CD4-positive, alpha-beta T cell (primary cell): ENCODE measurements around the gene GBP6. TPM values are rescaled to one million over a fixed set of nuclear protein-coding genes. Genes with fewer than 3 reads are reported as not detected.
"Not testable (repeated sequence)": the region's sequence is repeated elsewhere in the genome, so short reads cannot be mapped to it uniquely, and the experiment has no call there.

Experiments
- ATAC-seq: fragments of 200-7000 bp; cut with Tn5 transposase; one replicate; pipeline ENCODE4 v1.10.0; 2022; ENCODE audit warnings: mild to moderate bottlenecking; ENCODE audit not compliant: poor library complexity
- CTCF ChIA-PET: fragments of 350-600 bp; sonication (Branson Sonifier 250); formaldehyde crosslinking; loops from one replicate; lab custom pipeline; 2021; ENCODE audit warnings: antibody characterized with exemption, inconsistent platforms; lab: Charles Lee
- POLR2A ChIA-PET: fragments of 350-600 bp; sonication (Branson Sonifier 250); formaldehyde crosslinking; loops from one replicate; lab custom pipeline; 2021; ENCODE audit warnings: antibody characterized with exemption, inconsistent platforms; lab: Charles Lee
- DNase-seq, 14 experiments: peaks; one replicate each; pipeline ENCODE4 v3.0.0-alpha.2; 2013 to 2020; ENCODE audit warnings: mixed read lengths in 2 of 14
- H3K27ac ChIP-seq, 2 donors: one replicate each; pipeline versions ENCODE4 v1.5.1 to v1.7.0; 2013; ENCODE audit warnings: low read length in 2 of 2, low read depth in 1 of 2, mild to moderate bottlenecking in 1 of 2
- H3K27me3 ChIP-seq, 2 experiments: 1 replicate in 1 of 2; 2 replicates in 1 of 2; pipeline versions ENCODE4 v1.6.1 to v1.7.0; 2013; ENCODE audit warnings: low read length in 2 of 2, control low read depth in 1 of 2, mild to moderate bottlenecking in 1 of 2, moderate library complexity in 1 of 2; ENCODE audit not compliant: insufficient read depth in 2 of 2, control insufficient read depth in 1 of 2
- H3K36me3 ChIP-seq: one replicate; pipeline ENCODE4 v1.6.1; 2013; ENCODE audit warnings: low read length, control low read depth; ENCODE audit not compliant: insufficient read depth
- H3K4me1 ChIP-seq: one replicate; pipeline ENCODE4 v1.6.1; 2013; ENCODE audit warnings: low read length, control low read depth; ENCODE audit not compliant: insufficient read depth
- H3K4me3 ChIP-seq: one replicate; pipeline ENCODE4 v1.5.1; 2013; ENCODE audit warnings: mild to moderate bottlenecking, low read length, moderate library complexity
- H3K9me3 ChIP-seq, 2 experiments: 1 replicate in 1 of 2; 2 replicates in 1 of 2; pipeline versions ENCODE4 v1.6.1 to v1.7.0; 2013; ENCODE audit warnings: low read length in 2 of 2, mild to moderate bottlenecking in 2 of 2, control low read depth in 1 of 2, moderate library complexity in 1 of 2; ENCODE audit not compliant: control insufficient read depth in 1 of 2, insufficient read depth in 1 of 2
- H3K27ac Mint-ChIP-seq: one replicate; pipeline ENCODE4 v1.8.0; 2020; ENCODE audit warnings: mixed read lengths
- H3K27me3 Mint-ChIP-seq: one replicate; pipeline ENCODE4 v1.8.0; 2021; ENCODE audit warnings: mixed read lengths
- H3K36me3 Mint-ChIP-seq: one replicate; pipeline ENCODE4 v1.8.0; 2021; ENCODE audit warnings: low read depth, mixed read lengths
- H3K4me1 Mint-ChIP-seq: one replicate; pipeline ENCODE4 v1.8.0; 2021; ENCODE audit warnings: low read depth, mixed read lengths
- H3K4me3 Mint-ChIP-seq: one replicate; pipeline ENCODE4 v1.8.0; 2020; ENCODE audit warnings: mild to moderate bottlenecking, mixed read lengths
- H3K9me3 Mint-ChIP-seq: one replicate; pipeline ENCODE4 v1.8.0; 2020; ENCODE audit warnings: mixed read lengths
- intact Hi-C, 2 experiments: fragments of 100-400 bp; cut with DNase I in 1 of 2; cut with micrococcal nuclease in 1 of 2; formaldehyde crosslinking; loops; one replicate each; pipeline versions ENCODE4 v1.15.1 to v1.9.0; 2023 to 2025; cut with DNase I, micrococcal nuclease
- total RNA-seq, 174 experiments: library from RNA in 2 of 174; stranded (reverse) in 2 of 174; gene quantifications; one replicate each; pipeline ENCODE4 v1.2.3 and lab custom pipeline; 2021 to 2026
- TF ChIP-seq, protein P1 (sequence below): fragments of 200-600 bp; IDR thresholded peaks from one replicate; pipeline ENCODE4 v1.8.0; 2022; ENCODE audit warnings: antibody characterized with exemption, mild to moderate bottlenecking

GBP6 gene
- total RNA-seq, 2 experiments from 2014 or later: 0.08 TPM; not detected in 1

GRCh38 chr1:89429062-89429461 is 65.2 kb downstream of the GBP6 start:
- intact Hi-C loops: no loop called here
- Mint-ChIP-seq H3K9me3 (no peaks in the 10 kb centered on the region), H3K36me3 (no peaks in the 10 kb centered on the region), H3K27me3 (no peaks in the 10 kb centered on the region), H3K4me1 (no peaks in the 10 kb centered on the region), H3K27ac (no peak overlapping the region), H3K4me3 (no peak overlapping the region)
- ATAC-seq (no peak), DNase-seq (peak in 3 of 14 experiments; percentile 7 to 19 (median 9))
- ChIA-PET CTCF (interaction anchor here (0.6 kb wide), 1 partner anchor 594 kb away, joined by 3 read pairs; no protein-coding TSS in a partner anchor), POLR2A (no interaction called here)
- Histone ChIP-seq H3K4me1 (no peaks in the 10 kb centered on the region), H3K27me3 (no peaks in the 10 kb centered on the region), H3K4me3 (no peak overlapping the region), H3K9me3 (no peaks in the 10 kb centered on the region), H3K36me3 (no peaks in the 10 kb centered on the region), H3K27ac (no peak overlapping the region)
- TF ChIP-seq, protein P1, sequence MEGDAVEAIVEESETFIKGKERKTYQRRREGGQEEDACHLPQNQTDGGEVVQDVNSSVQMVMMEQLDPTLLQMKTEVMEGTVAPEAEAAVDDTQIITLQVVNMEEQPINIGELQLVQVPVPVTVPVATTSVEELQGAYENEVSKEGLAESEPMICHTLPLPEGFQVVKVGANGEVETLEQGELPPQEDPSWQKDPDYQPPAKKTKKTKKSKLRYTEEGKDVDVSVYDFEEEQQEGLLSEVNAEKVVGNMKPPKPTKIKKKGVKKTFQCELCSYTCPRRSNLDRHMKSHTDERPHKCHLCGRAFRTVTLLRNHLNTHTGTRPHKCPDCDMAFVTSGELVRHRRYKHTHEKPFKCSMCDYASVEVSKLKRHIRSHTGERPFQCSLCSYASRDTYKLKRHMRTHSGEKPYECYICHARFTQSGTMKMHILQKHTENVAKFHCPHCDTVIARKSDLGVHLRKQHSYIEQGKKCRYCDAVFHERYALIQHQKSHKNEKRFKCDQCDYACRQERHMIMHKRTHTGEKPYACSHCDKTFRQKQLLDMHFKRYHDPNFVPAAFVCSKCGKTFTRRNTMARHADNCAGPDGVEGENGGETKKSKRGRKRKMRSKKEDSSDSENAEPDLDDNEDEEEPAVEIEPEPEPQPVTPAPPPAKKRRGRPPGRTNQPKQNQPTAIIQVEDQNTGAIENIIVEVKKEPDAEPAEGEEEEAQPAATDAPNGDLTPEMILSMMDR: no peak

DNA sequence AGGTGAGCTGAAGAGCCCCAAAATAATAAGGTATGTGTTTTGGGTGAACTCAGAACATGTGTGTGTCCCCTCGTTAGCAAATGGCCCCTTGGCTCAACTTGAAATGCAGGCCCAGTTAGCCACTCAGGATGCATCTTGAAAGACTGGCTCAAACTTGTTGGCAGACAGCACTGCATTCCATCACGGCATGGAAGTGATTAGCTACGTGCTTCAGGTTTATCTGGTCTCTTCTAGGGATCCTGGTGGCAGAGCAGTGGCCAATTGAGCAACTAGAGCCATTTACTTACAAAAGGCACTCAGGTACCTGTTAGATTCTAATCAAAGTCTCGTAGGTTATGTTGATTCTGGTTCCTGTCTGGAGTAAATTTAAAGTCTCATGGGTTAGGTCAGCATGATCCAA is 65.8 kb downstream of the GBP6 start:
- POLR2A ChIA-PET, H3K27ac Mint-ChIP-seq: not testable (repeated sequence)
- CTCF ChIA-PET: interaction anchor here (0.6 kb wide), 1 partner anchor 594 kb away, joined by 3 read pairs; no protein-coding TSS in a partner anchor

DNA sequence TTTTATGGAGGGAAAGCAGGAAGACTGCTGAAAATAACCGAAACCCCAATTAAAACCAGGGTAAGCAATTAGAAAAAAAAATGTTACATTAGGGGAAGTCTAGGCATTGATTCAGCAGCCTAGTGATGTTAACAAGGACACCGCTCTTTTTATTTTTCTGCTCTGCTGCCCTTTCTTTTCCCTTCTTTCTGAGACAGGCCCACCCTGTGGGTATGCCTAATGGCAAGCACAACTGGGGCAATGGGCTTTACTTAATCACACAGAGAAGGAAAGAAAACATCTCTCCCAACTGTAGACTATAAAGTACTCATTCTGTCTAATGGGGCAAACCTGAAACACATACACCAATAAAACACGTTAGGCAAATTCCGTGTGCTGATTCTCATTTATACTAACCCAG is 69.6 kb downstream of the GBP6 start:
- Mint-ChIP-seq H3K4me1 (no peaks in the 10 kb centered on the region), H3K27ac (no peak overlapping the region), H3K36me3 (no peaks in the 10 kb centered on the region), H3K9me3 (no peaks in the 10 kb centered on the region), H3K27me3 (peaks cover 8% of the 10 kb centered on the region), H3K4me3 (no peak overlapping the region)
- TF ChIP-seq, protein P1: no peak
- Histone ChIP-seq H3K36me3 (no peaks in the 10 kb centered on the region), H3K27me3 (no peaks in the 10 kb centered on the region), H3K4me3 (no peak overlapping the region), H3K27ac (no peak overlapping the region), H3K4me1 (no peaks in the 10 kb centered on the region), H3K9me3 (peaks cover 0 to 7% of the 10 kb centered on the region in 2 experiments)
- intact Hi-C loops: no loop called here
- CTCF ChIA-PET: no interaction called here
- ATAC-seq (no peak), DNase-seq (no peak)
- POLR2A ChIA-PET: no interaction called here

More for the DNA sequence above, 65.8 kb downstream of the GBP6 start:
- H3K4me3 ChIP-seq, H3K4me1 Mint-ChIP-seq, H3K27me3 Mint-ChIP-seq, ATAC-seq, H3K27me3 ChIP-seq, H3K4me3 Mint-ChIP-seq, H3K9me3 ChIP-seq, intact Hi-C loops, H3K36me3 Mint-ChIP-seq, H3K9me3 Mint-ChIP-seq, H3K36me3 ChIP-seq, DNase-seq, H3K27ac ChIP-seq, H3K4me1 ChIP-seq: not testable (repeated sequence)

- H3K9me3 Mint-ChIP-seq, H3K4me1 Mint-ChIP-seq, H3K4me1 ChIP-seq, H3K4me3 ChIP-seq, H3K27me3 Mint-ChIP-seq, CTCF ChIA-PET, H3K27ac Mint-ChIP-seq, DNase-seq, intact Hi-C loops, H3K4me3 Mint-ChIP-seq, H3K27ac ChIP-seq, POLR2A ChIA-PET, H3K27me3 ChIP-seq, H3K9me3 ChIP-seq, H3K36me3 Mint-ChIP-seq, ATAC-seq, H3K36me3 ChIP-seq: not testable (repeated sequence)
Measured at GRCh38 chr1:89434058-89434780, 70.4 kb downstream of the GBP6 start.

Other genes starting within 250 kb of the GBP6 start
- gene GBP2, start 237.9 kb upstream of the GBP6 start, total RNA-seq: 10 to 100 TPM; 87.6 to 91.8 TPM
- not detected for gene GBP7, start 188.1 kb upstream of the GBP6 start, total RNA-seq
- 10 to 100 TPM; 11.3 to 11.7 TPM for gene GBP4, start 165.1 kb upstream of the GBP6 start, total RNA-seq
- 10 to 100 TPM; 51.4 to 52.9 TPM for gene GBP5, start 91.2 kb upstream of the GBP6 start, total RNA-seq
- gene LRRC8B, start 160.8 kb downstream of the GBP6 start, total RNA-seq: 10 to 100 TPM; 15.4 to 16.8 TPM